T-helper 9 cell (primary cell): ENCODE data around the gene CDH15.
A peak's percentile ranks its signal among the peaks of the same experiment; 100 is the strongest.
"Not testable (repeated sequence)": the region's sequence is repeated elsewhere in the genome, so short reads cannot be mapped to it uniquely, and the experiment has no call there.

Experiments used
- DNase-seq: peaks from one replicate; pipeline ENCODE4 v3.0.0-alpha.2; 2020

CDH15 gene

DNA sequence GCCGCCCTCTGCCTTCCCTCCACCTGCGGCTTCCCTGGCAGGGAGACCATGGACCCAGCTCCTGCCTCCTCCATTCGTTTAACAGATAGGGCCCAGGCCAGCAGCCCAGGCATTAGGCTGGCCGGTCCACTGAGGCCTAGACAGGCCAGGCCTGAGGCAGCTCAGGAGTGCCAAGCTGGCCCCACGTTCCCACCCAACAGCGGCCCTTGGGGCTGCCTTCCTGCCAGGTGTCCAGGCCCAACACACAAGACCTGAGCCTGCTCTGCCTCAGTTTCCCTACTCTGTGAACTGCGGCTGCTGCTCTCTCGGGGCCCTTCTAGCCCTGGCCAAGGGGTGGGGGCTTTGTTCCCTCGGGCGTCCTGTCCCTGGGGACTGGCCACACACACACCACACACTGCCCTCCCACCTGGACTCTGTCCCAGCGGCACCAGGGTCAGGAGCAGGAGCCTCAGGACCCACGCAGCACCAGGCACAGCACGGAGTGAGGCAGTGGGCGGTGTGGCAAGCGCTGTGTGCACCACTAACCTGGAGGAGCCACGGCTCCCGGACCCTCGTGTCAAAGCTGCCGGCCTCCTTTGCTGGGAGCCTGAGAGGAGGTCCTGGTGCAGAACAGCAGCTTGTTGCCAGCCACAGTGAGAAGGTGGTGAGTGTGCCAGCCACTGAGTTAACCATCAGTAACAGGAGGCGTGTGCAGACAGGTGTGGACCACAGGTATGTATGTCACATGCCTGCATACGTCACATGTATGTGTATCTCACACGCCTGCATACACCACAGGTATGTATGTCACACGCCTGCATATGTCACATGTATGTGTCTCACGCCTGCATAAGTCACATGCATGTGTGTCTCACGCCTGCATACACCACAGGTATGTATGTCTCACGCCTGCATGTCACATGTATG is 14.6 kb upstream of the CDH15 start:
- DNase-seq = no peak

DNA sequence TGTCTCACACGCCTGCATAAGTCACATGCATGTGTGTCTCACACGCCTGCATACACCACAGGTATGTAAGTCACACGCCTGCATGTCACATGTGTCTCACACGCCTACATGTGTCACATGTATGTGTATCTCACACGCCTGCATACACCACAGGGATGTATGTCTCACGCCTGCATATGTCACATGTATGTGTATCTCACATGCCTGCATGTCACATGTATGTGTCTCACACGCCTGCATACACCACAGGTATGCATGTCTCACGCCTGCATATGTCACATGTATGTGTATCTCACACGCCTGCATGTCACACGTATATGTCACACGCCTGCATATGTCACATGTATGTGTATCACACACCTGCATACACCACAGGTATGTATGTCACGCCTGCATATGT is 13.8 kb upstream of the CDH15 start:
- no peak for DNase-seq

DNA sequence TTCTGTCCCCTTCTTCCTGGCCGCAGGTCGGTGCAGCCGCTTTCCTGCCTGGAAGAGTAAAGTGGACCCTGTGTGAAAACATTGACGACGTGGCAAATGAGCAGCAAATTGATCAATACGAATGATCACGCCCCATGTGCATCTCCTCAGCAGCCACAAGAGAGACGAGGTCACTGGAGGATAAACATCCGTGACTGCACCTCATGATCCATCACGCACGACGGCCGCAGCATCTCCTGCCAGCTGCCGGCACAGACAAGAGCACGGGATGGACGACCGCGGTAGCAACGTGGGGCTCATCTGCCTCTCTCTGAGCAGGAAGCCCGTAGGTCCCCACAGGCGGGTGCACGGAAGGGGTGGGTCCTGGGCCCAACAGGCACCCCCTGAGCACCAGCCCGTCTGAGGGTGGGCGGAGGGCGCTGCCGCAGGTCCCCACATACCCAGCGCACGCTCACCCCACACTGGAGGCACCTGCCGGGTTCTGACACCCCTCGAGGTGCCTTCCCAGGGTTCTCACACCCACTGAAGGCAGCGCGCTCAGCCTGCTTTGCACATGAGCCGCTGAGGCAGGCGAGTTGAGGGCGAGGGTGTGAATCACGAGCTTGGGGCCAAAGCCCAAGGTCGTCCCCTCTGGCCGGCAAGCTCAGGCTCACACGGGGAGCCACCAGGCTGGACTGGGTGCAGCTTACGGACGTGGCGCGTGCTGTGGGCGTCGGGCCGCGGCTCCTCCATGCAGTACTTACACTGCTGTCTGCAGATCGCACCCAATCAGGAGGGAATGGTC is 12.3 kb upstream of the CDH15 start:
- DNase-seq = no peak

DNA sequence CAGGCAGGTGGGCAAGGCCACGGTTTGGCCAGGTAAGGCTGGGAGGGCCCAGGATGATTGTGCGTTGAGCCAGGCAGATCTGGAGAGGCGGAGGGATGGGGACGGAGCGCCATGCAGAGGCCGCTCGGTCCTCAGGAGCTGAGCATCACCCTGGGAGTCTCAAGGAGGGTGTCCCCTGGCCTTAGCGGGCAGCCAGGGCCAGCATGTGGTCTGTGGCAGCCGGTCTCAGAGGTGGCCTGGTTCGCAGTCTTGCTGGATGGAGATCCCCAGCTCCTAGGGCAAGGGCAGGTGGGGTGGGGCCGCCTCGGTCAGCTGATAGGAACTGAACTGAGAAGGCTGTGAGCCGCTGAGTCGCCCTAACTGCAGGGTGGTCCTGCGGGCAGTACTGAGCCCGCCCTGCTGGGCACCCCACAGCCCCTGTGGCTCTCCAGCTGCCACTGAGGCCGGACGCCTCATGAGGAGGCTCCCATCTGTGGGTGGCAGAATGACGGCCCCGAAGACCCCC is 11.6 kb upstream of the CDH15 start:
- no peak for DNase-seq

DNA sequence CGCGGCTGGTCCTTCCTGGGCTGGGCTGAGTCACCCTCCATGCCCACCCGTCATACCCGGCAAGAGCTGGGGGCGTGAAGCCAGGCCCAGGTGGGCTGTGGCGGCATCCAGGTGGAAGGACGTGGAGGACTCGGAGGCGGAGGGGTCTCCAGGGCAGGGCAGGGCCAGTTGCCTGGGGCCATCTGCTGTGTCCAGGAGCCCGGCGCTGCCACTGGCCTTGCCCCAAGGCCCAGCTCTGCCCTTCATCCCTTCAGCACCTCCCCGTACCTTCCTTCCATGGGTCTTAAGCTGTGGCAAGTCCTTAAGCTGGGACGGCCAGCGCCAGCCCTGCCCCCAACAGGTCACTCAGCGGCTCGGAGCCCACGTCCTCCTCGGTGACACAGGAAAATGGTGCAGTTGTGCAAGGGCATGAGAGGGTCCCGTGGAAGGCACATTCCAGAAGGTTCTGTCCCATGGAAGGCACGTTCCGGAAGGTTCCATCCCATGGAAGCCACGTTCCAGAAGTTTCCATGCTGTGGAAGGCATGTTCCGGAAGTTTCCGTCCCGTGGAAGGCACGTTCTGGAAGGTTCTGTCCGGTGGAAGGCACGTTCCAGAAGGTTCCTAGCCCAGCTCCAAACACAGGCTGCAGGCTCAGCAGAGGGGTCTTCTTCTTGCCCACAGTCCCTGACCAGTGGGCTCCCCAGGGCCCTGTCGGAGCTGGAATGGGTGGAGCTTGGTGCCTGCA is 10.4 kb upstream of the CDH15 start:
- no peak for DNase-seq

DNA sequence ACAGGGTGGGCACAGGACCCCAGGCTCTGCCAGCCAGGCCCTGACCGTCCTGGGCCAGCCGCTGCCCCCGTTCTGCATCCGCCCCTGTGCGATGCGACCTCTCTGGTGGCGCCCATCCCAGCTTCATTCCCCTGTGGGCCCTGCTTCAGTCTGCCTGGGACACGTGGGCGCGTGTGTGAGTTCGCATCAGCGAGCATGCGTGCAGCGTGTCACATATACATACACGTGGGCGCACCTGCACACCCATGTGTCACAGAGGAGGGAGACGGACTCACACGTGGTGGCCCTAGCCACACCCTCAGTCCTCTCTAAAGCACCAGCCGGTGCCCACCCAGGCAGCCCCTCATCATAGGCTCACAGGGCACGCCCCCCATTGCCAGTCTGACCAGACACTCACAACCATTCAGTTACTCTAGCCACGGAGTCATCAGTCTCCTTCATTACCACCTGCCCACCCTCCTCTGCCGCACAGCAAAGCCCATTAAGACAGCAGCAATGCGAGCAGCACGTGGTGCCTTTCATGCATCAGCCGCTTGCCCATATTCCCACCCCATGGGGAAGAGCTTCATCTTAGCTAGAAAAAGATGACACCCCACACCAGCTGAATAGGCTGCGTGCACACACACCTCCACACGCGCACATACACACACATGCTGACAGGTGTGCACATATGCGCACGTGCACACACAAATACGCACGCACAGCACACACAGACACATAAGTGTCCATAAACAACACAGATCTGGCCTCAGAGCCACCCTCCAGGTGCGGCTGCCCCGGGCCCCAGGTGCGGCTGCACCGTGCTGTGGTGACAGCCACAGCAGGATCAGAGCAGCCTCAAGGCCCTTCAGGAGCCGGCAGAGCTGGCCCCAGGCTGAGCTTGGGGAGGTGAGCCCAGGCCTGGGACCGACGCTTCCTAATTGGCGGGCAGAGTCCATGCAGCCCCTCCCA is 9.5 kb upstream of the CDH15 start:
- DNase-seq = no peak

DNA sequence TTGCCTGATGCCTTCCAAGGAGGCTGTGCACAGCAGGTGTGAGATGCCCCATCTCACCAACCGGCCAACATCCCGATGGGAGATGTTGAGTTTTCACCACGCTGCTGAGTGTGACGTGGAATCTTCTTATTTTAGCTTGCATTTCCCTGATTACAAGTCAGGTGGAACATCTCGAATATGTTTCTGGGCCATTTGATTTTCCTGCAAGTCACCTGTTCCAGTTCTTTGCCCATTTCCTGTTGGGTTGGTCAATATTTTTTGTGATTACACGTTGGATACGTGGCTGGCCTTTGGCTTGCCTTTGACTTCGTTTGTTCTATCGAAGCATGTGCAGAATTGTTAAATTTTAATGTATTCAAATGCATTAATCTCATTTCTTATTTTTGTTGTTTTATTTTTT is 8.3 kb upstream of the CDH15 start:
- DNase-seq = no peak

DNA sequence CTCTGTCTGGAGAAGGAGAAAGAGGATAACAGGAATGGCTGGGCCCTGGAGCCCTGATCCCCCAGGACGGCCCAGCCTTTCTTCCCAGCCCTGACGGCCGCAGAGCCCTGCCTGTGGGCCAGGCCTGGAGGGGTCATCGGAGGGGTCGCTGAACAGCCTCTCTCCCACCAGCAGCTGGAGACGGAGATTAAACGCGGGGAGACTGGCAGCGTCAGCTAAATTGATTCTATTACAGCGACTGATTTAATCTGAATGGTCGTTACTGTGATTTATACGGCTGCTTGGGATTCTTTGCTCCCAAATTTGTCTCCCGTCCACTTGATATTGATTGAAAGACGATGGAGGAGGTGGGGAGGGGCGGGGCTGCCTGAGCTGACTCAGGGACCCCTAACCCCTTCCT is 7.1 kb upstream of the CDH15 start:
- DNase-seq = no peak

DNA sequence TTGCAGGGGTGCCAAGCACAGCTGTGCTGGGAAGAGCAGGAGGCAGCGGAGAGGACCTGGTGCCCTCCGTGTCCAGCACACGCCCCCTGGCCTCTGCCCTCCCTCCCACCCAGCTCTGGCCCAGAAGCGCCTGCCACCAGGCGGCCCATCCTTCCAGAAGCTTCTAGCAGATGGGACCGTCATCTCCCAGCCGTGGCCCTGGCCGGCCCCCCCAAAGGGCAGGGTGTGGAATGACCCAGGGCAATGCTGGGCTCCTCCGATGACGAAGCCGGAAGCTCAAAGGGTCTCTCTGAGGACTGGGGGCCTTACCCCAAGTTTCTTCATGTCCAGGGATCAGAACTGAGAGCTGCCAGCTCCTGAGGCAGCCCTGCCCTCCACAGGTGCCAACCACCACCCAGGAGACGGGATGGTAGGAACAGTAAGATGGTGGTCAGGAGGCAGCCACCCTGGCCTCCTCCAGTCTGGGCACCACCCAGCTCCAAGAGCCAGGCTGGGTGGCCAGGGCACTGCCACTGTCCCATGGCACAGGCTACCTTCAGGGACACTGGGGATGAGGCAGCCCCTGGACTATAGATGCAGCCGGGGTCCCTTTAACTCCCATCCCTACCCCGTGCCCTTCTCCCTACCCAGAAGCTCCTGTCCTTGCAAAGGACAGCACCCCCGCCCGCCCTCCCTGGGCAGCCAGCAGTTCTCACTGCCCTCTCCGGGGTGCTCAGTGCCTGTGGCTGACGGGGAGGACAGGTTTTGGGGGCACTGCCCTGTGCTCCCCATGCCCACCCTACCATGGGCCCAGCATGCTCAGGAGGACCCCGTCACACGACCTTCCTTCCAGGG is 6.5 kb upstream of the CDH15 start:
- no peak for DNase-seq

DNA sequence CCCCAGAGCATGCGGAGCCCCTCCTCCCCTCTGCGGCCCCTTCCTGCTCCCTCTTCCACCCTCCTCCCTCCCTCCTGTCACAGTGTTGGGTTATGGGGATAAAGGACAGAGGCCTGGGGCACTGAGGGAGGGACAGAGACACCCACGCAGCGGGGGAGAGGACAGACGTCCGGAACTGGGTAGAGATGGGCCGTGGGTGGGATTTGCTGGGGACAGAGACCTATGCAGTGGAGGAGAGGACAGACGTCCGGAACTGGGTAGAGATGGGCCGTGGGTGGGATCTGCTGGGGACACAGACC is 5.9 kb upstream of the CDH15 start:
- not testable (repeated sequence) for DNase-seq

DNA sequence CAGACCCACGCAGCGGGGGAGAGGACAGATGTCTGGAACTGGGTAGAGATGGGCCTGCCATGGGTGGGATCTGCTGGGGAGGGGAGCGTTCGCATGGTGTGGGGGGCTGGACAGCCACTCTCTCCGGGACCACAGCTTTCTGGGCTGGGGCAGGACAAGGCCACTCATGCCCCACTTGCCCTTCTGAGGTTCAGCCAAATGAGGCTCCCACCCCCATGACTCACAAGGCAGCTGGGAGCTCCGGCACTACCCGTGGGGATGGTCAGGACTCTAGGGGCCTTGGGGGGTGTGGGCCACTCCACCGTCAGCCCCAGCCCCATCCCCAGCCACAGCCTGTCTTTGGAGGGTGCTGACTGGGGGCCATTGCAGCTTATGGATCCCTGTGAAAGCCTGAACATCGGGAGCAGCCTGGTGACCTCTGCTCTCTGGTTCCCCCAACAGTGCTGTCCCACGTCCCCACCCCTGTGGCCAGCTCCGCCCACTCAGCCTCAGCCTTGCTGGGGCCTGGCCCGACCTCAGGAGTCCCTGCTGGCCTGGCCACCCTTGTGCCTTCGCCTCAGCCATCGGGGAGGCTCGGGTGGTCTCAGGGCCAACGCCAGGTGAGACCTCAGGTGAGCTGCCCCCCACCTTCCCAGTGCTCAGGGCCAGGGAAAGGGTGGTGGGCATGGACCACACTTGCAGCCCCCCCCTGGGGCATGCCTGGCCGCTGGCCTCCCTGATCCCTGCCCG is 4.7 kb upstream of the CDH15 start:
- no peak for DNase-seq

DNA sequence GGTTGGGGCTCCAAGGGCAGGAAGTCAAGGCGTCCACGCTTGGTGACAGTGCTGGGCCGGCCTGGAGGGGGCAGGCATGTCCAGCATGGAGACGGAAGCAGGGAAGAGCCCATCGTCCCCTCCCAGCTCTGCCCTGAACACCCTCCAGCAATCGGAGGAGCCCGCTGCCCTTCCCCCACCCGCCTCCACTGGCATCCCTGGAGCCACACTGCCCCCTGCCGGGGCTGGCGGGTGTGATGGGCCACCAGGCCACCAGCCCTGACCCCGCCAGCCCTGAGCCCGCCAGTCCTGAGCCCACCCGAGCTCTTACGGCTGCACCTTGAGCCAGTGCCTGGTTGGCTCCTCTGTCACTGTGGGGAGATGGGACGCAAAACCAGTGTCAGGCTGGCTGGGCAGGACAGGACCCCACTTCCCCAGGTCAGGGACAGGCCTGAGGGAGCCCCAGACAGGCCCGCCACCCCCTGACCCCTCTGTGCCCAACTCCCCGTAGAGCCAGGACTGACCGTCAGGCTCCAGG is 4.1 kb upstream of the CDH15 start:
- DNase-seq = peak; percentile 85

DNA sequence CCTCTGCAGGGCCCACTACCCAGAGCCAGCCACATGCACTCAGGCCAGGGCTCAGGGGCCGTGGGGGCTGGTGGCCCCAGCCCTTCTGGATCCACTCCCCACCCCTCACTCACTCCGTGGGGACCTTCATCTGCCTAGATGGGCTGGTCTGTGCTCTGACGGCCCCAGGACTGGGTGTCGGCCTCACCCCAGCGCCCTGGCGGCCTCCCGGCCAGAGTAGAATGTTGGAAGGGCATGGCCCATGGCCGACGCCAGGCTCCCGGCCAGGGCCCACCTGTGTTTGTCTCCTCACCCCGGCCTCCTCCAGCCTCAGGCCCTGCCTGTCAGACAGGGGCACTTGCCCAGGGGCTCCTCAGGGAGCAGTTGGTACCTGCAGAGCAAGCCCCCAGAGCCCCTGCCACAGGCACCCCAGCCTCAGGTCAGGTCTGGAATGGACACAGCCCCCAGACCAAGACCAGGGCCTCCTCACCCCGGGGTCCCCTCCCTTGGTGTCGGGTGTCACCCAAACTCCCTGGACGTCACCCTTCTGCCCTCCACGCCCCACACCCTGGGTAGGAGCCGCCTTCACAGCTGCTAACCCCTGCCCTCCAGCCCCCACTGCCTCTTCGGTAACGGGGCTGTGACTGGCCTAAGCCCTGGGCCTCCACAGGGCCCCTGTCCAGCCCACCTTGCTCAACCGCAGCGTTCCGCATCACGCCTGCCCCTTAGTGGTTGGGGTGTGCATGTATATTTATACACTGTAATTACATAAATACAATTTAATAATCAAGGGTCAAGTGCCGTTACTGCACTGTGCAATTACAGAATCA is 3.0 kb upstream of the CDH15 start:
- no peak for DNase-seq

DNA sequence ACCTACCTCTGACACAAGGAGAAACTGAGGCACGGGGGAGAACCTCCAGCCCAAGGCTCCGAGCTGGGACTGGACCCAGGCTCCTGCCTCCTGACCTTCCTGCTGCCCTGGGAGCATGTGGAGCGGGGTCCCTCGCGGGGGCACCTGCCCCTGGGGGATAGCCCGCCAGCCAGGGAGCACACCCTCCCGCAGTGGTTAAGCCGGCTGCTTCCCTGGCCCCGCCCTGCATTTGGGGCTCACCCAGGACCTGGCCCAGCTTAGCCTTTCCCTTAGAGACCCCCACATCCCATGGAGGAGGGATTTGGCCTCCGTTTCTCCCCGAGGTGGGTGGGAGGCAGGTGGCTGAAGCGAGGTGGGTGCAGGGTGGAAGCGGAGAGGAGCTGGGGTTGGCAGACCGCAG is 1.8 kb upstream of the CDH15 start:
- no peak for DNase-seq

DNA sequence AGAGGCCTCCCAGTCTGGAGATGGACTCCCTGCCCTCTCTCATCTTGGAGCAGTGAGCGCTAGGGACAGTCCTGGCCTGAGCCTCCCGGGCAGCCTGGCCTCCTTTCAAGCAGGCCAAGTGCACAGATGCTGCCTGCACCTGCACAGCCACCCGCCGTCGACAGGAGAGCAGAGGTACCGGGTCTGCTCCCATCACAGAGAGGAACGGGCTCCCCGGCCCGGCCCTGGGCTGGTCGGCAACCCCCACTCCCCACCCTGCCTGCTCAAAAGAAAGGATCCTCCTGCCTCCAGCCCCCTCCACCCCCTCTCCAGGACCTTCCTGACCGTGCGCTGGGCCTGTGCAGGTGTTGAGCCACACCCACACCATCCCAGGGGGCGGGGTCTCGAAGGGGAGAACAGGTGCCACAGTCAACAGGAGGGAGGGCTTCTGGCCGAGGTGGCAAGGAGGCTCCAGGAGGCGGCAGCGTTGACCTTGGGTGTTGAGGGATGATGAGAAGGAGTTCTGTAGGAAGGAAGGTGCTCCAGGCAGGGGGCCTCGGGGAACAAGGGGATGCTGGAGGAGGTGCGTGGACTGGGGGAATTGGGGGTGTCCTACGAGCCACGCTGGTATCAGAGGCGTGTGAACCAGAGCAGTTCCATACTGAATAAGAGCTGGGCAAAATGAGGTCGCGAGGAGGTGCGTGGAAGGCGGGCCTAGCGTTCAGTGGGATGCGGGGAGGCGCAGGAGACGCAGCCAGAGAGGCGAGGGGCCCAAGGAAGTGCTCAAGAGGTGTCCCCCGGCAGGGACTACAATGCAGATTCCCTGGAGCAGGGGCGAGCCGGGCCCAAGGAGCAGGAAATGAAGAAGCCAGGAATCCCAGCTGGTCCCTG is 967 bp upstream of the CDH15 start:
- DNase-seq = no peak

DNA sequence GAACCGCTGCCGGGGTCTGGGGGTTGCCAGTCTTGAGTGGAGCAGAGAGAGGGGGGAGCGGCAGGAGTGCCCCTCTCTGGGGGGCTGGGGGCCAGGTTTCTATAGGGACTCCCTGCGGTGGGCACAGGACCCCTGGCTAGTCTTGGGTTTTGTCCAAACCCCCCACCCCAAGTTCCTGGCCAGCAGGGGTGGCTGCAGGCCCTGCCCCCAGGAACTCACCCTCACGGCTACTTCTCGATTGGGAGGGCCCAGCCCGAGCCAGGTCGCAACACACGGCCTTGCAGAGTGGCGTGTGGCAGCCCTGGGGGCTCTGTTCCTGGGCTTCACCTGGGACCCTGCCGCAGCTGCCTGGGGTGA is 601 bp downstream of the CDH15 start:
- no peak for DNase-seq

DNA sequence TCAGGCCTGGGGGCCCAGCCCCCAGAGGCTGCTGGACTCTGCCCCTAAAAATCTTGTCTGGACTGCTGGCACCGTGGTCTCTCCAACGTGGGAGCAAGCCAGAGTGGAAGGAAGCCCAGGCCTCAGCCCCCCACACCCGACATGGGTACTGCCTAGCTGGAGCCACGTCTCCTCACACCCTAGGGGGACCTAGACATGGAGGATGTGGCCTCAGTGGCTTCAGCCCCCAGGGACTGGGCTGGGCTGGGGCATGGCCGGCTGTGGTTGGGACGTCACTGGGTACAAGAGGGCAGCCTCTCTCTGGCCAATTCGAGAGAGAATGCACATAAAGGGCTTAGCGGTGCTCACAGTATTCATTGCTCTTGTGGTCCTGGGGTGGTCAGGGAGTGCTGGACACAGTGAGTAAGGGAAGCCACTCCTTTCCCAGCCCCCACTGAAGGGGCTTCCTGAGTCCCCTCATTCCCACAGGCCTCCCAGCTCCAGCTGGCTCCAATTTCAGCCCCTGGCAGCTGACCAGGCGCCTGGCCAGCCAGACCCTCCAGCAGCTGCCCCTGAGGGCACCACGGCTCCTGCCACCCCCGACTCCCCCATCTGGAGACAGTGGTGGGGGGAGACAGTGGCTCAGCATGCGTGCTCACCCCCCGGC is 1.1 kb downstream of the CDH15 start:
- DNase-seq = no peak
